Kidney tubule cell (primary cell): ENCODE data around the gene HK1.
A peak's percentile ranks its signal among the peaks of the same experiment; 100 is the strongest.

Experiments
- DNase-seq: peaks from one replicate; pipeline ENCODE4 v3.0.0-alpha.2; 2018; ENCODE audit warnings: low spot score

Gene HK1

DNA sequence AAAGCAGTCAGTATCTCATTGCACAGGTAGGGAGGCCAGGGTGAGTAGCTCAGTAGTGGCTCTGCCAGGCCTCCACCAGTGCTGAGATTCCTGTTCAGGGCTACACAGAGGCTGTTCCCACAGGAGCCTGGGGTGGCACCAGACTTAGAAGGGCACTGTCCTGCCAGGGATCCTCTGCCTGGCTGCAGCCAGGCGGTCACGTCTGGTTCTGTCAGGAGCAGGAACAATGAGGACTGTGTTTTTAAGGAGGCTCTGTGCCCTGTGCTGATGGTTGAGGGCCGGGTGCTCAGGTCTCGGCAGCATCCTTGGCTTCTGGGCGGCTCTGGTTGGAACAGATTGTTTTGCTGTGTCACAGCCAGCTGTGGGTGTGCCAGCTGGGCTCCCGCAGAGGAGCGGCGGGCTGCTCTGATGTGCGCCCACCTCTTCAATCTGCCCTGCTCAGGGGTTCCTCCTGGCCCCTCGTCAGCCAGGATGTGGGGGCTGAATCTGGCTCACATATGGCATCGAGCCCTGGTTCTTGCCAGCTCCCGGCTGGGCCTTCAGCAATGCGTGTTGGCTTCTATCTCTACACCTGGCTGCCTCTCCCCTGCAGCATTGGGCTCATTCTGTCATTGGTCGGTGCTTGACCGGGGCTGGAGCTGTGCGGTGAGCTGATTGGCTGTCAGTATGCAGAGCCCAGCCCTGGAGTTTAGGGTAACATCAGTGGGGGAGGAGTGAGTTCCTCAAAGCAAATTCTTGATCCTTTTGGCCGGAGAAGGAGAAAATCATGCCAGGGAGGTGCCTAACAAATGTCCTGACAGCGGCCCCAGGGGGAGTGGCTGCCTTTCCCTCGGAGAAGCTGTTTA is 97.2 kb downstream of the HK1 start:
- DNase-seq = no peak

DNA sequence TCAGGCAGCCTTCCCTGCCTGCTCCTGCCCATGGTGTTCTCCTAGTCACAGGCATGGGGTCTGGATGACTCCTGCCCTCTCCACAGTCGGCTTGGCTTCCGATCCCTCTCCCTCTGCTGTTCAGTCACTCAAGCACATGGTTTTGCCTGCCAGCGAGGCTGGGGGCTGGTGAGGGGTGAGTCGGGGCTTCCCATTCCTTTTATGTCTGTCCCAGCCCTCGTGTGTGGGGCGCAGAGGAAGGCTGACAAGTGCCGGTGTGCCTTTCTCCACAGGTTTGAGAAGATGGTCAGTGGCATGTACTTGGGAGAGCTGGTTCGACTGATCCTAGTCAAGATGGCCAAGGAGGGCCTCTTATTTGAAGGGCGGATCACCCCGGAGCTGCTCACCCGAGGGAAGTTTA is 98.4 kb downstream of the HK1 start:
- no peak for DNase-seq

DNA sequence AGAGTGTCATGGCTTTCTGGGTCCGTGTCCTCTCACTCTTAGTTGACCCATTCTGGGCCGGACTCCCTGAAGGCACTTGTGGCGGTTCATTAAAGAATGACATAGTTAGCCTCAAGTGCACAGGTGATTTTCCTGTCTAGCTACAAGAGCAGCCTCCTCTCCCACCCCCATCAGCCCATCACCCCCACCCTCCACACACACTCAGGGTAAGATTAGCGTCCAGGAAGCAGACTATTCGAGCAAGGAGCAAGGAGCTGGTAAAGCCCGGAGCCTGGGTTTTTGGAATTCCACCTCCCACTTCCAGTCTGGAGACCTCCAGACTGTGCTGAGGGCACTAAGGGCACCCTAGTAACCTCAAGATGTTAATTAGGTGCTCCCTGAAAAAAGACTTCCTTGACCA is 98.9 kb downstream of the HK1 start:
- DNase-seq = no peak

DNA sequence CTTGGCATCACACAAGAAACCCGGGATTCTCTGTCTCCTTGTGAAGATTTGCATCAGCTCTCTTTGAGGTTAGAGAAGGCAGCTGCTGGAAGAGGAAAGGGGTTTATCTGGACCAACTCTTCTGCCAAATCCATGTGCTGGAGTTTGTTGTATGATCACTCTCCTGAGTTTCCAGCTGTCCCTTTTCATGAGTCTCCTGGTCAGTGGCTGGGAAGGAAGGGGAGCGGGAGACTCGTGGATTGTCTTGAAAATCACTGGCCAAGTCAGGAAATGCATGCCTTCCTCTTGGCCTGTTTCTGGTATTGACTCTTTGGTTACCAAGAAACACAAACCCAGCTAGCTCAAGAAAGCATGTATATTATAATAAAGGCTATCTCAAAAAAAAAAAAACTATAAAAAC is 99.6 kb downstream of the HK1 start:
- DNase-seq = no peak

DNA sequence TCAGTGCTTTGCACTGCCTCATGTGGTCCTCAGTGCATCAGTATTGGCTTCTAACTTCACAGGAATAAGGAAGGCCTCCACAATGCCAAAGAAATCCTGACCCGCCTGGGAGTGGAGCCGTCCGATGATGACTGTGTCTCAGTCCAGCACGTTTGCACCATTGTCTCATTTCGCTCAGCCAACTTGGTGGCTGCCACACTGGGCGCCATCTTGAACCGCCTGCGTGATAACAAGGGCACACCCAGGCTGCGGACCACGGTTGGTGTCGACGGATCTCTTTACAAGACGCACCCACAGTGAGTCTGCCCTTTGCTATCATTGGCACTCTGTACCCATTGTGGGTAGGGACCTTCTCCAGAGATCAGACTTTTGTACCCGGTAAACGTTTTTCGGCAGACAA is 101.5 kb downstream of the HK1 start:
- DNase-seq = no peak

DNA sequence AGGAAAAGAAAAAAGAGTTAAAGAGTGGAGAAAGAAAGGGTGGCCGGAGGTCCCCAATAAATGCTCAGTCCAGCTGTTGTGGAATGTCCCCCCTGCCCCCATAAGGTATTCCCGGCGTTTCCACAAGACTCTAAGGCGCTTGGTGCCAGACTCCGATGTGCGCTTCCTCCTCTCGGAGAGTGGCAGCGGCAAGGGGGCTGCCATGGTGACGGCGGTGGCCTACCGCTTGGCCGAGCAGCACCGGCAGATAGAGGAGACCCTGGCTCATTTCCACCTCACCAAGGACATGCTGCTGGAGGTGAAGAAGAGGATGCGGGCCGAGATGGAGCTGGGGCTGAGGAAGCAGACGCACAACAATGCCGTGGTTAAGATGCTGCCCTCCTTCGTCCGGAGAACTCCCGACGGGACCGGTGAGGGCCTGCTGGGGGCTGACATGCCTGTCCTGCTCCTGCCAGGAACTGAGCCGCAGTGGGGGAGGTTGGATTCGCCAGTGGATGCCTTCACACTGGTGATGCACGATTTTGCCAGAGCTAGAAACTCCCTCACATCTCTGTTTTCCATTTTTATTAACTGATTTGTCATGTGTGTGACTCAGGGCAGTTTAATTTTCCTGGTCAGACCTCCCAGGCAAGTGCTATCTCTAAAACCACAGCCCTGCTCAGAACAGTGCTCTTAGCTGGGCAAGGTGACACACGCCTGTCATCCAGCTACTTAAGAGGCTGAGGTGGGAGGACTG is 104.3 kb downstream of the HK1 start:
- peak; percentile 97 for DNase-seq

DNA sequence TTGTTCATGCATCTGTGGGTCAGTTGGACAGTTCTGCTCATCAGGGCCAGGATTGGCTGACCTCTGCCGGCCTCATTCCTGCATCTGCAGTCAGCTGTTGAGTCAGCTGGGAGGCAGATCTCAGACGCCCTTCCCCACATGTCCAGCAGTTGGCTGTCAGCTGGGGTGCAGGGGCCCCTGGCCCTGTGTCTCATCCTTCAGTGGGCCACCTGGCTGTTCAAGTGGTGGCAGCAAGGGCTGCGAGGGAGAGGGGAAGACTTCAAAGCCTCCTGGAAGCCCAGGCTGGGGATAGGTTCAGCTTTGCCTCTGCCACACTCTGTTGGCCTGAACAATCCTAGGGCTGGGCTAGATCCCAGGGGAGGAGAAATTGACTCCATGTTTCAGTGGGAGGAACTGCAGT is 105.3 kb downstream of the HK1 start:
- DNase-seq = peak; percentile 64

DNA sequence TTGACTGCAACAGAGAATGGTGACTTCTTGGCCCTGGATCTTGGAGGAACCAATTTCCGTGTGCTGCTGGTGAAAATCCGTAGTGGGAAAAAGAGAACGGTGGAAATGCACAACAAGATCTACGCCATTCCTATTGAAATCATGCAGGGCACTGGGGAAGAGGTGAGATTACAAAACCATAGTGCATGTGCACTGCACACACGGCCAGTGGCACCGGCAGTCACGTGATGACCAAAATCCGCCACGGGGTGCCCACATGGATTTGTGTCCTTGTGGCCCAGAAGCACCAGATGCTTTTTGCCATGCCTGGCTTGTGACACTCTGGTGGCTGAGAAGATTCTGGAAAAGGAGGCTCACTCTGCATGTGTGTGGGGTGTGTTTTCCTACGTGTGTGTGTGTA is 106.0 kb downstream of the HK1 start:
- no peak for DNase-seq

DNA sequence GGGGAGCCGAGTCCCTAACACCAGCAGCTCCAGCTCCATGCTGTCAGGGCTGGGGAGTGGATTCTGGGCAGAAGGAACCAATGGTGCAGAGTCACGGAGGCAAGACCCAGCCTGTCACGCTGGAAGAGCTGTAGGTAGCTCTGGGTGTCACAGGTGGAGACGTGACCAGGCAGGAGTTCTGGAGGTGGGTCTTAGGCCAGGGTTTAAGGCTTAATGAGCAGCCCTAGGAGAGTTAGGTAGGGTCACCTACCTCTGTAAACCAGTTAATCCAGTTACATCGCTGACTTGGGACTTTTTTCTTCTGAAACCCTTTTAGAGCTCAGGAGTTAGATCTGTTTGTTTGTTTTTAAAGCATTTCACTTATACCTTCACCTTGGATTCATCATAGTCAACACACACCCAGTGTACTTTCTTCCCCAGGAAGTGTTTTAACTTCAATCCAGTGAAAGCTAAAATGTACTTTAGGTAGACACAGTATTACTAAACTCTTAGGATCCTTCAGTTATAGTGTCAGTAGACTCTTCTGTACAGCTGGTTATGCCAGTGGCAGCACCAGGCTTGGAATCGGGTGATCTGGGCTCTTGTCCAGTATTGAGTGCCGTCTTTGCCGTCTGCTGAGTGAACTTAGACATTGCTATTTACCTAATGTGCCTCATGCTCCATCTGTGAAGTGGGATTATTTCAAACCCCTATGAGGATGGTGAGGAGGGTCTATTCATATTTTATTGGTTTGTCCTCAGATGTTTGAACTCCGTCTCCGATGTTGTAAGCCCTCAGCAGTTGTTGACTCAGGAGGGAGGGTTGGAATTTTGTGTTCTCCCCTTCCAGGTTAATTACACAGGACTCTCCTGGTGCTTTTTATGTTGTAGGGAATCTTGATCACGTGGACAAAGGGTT is 107.4 kb downstream of the HK1 start:
- DNase-seq = no peak

DNA sequence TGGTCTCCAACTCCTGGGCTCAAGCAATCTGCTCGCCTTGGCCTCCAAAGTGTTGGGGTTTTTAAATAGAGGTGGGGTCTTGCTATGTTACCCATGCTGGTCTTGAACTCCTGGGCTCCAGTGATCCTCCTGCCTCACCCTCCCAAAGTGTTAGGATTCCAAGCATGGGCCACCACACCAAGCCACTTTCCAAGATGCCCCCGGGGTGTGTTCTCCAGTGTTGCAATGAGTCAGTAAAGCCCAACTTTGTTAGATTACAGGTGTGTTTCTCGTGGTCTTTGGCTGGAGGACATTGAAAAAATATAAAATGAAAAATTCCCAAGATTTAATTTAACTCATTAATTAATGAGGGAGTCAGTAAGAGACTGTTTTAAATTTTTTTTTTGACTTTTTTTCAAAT is 109.2 kb downstream of the HK1 start:
- no peak for DNase-seq

DNA sequence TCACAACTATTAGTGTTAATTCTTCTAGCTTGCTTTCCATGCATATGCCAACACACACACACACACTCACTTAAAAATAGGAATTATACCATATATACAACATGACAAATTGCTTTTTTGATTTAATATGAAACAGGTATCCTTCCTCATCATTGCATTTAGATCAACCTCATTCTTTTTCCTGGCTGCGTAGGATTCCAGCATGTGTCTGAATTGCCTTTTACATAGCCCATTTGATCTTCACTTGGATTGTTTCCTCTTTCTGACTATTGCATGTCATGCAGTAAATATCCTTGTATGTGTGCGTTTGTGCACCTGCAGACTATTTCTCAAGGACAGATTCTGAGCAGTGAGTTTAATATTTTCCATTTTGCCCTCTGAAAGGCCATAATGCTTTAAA is 110.2 kb downstream of the HK1 start:
- DNase-seq = no peak

DNA sequence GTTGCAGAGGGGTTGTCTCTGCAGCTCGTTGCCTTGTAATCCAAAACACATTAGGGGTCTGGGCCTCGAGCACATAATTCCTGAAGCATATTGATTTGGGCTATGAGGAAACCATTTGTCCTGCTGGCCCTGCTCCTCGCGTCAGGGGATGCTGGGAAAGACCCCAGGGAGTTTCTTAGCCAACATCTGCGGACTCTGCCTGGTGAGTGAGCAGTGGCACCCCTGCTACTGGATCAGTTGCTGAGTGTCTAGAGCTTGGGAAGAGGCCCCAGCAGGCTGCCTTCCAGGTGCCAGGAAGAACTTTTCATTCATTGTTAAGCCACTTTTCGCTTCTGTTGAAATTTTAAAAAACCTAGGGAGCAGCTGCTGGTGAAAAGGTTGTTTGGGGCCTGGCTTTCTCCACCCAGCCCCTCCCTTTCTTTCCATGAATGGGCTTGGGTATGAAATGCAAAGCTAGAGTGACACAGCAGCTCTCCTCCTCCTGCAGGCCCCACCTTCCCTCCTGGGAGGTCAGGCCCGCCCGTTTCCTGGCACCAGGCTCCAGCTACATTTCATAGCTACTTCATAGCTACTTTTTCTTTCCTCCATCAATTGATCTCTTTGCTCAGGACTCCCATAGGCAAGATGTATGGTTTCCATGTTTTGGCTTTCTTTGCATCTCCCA is 111.7 kb downstream of the HK1 start:
- DNase-seq = peak; percentile 57

DNA sequence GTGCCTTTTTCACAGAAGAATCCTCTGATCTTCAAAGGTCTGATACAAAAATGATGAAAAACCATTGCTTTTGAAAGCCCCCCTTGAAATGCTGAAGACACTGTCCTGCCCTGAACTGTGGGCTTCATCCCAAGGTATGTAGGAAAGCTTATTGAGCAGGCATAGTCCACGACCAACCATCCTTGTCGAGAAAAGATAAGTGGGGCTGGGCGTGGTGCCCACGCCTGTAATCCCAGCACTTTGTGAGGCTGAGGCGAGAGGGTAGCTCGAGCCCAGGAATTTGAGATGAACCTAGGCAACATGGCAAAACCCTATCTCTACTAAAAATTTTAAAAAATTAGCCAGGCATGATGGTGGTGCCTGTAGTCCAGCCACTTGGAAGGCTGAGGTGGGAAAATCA is 112.9 kb downstream of the HK1 start:
- no peak for DNase-seq

DNA sequence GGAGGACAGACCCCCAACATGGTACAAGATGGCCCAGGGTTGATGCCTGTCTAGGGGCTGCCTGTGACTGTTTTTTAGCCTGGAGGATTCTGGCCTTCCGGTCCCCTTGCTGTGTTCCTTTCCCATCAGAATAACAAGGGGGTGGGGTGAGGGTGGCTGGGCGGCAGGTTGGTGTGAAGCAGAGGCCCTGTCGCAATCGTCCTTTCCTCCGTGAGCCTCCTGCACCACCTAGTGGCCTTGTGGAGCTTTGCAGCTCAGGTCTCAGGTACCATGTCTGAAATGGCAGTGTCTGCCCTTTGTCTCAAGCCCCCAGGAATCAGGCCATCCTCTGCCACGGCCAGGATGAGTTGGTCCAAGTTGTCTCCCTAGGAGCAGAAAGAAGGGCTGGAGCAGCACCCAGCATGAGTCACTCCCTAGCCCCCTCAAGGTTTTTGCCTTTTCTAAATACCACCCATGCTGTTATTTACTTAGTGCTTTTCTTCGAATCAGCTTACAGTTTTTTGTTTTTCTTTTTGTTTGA is 114.2 kb downstream of the HK1 start:
- DNase-seq = peak; percentile 84

DNA sequence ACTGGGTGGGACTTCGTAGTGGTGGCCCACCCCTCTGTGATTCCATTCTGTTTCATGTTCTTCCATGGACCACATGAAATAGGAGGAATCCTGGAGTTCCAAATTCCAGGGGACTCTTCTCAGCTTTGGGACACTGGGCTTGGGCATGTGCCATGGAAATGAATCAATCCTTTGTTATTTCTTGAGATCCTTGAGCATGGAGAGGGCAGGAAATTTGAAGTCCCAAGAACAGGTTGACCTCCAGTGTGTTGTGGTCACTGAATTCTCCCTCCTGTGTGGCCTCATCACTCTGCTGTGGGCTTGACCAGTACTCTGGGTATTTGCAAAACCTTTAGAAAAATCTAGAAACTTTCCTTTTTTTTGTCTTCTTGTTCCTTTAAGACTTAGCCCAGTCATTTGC is 115.7 kb downstream of the HK1 start:
- DNase-seq = peak; percentile 28

DNA sequence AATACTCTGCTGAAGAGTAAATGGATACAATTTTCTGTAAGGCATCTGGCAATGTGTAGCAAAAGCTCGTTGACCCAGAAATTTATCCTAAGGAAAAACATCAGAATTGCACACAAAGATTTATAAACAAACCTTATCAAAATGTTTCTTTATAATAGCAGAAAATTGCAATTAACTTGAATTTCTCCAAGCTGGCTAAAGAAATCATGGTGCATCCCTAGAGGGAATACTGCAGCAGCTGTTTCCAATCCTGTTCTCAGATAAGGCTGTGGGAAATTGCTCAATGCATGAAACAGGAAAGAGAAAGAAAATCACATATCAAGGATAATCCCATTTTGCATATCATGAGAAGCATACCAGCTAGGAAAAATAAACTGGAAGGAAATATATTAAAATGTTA is 119.7 kb downstream of the HK1 start:
- DNase-seq = no peak

DNA sequence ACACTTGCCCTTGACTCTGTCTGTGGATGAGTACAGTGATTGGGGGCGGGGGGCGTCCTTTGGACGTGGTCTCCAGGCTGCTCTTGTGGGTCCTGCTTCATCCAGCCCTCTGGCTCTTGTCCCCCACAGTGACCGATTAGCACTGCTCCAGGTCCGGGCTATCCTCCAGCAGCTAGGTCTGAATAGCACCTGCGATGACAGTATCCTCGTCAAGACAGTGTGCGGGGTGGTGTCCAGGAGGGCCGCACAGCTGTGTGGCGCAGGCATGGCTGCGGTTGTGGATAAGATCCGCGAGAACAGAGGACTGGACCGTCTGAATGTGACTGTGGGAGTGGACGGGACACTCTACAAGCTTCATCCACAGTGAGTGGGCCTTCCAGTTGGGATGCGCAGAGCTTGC is 120.2 kb downstream of the HK1 start:
- DNase-seq = no peak

DNA sequence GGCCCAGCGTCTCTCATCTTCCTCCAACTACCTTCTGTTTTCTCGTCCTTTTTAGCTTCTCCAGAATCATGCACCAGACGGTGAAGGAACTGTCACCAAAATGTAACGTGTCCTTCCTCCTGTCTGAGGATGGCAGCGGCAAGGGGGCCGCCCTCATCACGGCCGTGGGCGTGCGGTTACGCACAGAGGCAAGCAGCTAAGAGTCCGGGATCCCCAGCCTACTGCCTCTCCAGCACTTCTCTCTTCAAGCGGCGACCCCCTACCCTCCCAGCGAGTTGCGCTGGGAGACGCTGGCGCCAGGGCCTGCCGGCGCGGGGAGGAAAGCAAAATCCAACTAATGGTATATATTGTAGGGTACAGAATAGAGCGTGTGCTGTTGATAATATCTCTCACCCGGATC is 122.6 kb downstream of the HK1 start:
- DNase-seq = no peak

DNA sequence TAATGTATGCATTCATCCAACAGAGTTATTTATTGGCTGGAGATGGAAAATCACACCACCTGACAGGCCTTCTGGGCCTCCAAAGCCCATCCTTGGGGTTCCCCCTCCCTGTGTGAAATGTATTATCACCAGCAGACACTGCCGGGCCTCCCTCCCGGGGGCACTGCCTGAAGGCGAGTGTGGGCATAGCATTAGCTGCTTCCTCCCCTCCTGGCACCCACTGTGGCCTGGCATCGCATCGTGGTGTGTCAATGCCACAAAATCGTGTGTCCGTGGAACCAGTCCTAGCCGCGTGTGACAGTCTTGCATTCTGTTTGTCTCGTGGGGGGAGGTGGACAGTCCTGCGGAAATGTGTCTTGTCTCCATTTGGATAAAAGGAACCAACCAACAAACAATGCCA is 123.1 kb downstream of the HK1 start:
- no peak for DNase-seq

DNA sequence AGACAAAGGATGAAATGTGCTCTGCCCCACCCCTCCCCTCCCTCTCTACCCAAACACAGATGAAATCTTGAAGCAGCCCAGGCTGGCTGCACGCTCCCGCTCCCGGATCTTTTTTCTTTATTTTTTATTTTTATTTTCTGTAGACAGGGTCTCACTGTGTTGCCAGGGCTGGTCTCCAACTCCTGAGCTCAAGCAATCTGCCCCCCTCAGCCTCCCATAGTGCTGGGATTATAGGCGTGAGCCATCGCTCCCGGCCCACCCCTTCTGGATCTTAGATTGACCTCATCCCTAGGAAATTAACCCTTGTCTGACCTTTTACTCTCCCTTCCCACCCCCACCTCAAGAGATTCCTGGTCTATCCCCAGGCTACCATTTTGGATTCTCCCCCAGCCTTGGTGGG is 124.1 kb downstream of the HK1 start:
- DNase-seq = no peak

DNA sequence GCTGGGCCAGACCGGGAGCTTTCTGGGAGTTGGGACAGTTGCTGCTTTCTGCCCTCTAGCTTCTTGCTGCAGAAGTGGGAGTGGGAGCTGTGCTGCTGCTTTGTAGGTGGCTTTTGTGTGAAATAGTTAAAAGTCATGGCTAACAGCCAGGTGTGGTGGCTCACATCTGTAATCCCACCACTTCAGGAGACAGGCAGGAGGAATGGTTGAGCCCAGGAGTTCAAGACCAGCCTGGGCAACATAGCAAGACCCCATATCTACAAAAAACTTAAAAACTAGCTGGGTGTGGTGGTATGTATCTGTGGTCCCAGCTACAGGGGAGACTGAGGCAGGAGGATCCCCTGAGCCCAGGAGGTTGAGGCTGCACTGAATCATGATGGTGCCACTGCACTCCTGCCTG is 124.8 kb downstream of the HK1 start:
- no peak for DNase-seq

DNA sequence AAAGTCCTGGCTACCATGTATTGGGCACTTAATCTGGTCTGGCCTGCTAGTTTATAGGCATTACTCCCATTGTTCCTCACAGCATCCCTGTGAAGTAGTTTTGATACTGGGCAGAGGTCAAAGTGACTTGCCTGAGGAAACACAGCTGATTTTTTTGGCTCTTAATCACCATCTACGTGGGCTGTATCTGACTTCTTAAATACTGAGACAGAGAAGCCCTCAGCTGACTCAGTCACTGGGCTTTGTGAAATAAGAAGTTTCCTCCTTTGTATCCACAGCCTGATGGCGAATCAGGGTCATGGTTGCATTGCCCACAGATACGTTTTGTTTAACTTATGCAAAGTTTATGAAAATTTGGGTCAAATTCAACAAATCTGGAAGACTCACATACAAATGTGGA is 125.2 kb downstream of the HK1 start:
- DNase-seq = peak; percentile 43
